T-helper 22 cell (primary cell): ENCODE data around the gene CERS4.
A peak's percentile ranks its signal among the peaks of the same experiment; 100 is the strongest.
"Not testable (repeated sequence)": the region's sequence is repeated elsewhere in the genome, so short reads cannot be mapped to it uniquely, and the experiment has no call there.

Source experiments
- DNase-seq: peaks from one replicate; pipeline ENCODE4 v3.0.0-alpha.2; 2020; ENCODE audit warnings: low read depth

Gene CERS4

GRCh38 chr19:8242211-8242821 lies 33.1 kb downstream of the CERS4 start:
- no peak for DNase-seq

GRCh38 chr19:8243146-8243545 lies 34.0 kb downstream of the CERS4 start:
- no peak for DNase-seq

GRCh38 chr19:8244442-8244841 lies 35.3 kb downstream of the CERS4 start:
- DNase-seq = no peak

- DNase-seq = no peak
Measured at GRCh38 chr19:8245869-8246835, 37.0 kb downstream of the CERS4 start.

- DNase-seq = not testable (repeated sequence)
Measured at GRCh38 chr19:8247129-8247890, 38.1 kb downstream of the CERS4 start.

- no peak for DNase-seq
Measured at GRCh38 chr19:8248348-8249328, 39.5 kb downstream of the CERS4 start.

GRCh38 chr19:8250596-8250995 lies 41.4 kb downstream of the CERS4 start:
- DNase-seq = no peak

GRCh38 chr19:8251025-8251472 lies 41.9 kb downstream of the CERS4 start:
- no peak for DNase-seq

GRCh38 chr19:8252922-8253589 lies 43.9 kb downstream of the CERS4 start:
- peak; percentile 47 for DNase-seq

GRCh38 chr19:8253678-8254077 lies 44.5 kb downstream of the CERS4 start:
- no peak for DNase-seq

GRCh38 chr19:8254286-8255001 lies 45.3 kb downstream of the CERS4 start:
- DNase-seq = no peak

GRCh38 chr19:8255426-8256125 lies 46.4 kb downstream of the CERS4 start:
- no peak for DNase-seq

GRCh38 chr19:8256276-8257051 lies 47.3 kb downstream of the CERS4 start:
- DNase-seq = no peak

GRCh38 chr19:8257052-8257443 lies 47.9 kb downstream of the CERS4 start:
- DNase-seq = no peak

- no peak for DNase-seq
Measured at GRCh38 chr19:8259142-8259921, 50.2 kb downstream of the CERS4 start.

- DNase-seq = no peak
Measured at GRCh38 chr19:8259922-8260247, 50.7 kb downstream of the CERS4 start.

- no peak for DNase-seq
Measured at GRCh38 chr19:8261347-8261746, 52.2 kb downstream of the CERS4 start.

- no peak for DNase-seq
Measured at GRCh38 chr19:8261881-8262280, 52.7 kb downstream of the CERS4 start.
